Testis (tissue), 2 donors: Measurements from ENCODE around the gene ARHGEF3.

ENCODE experiments used
- POLR2A ChIP-seq: fragments of 450-650 bp; IDR thresholded peaks from one replicate; pipeline ENCODE4 v1.6.1; 2017; ENCODE audit warnings: antibody characterized with exemption, mild to moderate bottlenecking, moderate library complexity
- TF ChIP-seq, protein P1 (sequence below), 3 experiments: fragments of 450-650 bp in 2 of 3; fragments of 200-600 bp in 1 of 3; sonication (generic) in 1 of 3; IDR thresholded peaks; one replicate each; pipeline ENCODE4 v1.5.1; 2016 to 2019; ENCODE audit warnings: antibody characterized with exemption in 3 of 3, mild to moderate bottlenecking in 2 of 3, moderate library complexity in 1 of 3

DNA sequence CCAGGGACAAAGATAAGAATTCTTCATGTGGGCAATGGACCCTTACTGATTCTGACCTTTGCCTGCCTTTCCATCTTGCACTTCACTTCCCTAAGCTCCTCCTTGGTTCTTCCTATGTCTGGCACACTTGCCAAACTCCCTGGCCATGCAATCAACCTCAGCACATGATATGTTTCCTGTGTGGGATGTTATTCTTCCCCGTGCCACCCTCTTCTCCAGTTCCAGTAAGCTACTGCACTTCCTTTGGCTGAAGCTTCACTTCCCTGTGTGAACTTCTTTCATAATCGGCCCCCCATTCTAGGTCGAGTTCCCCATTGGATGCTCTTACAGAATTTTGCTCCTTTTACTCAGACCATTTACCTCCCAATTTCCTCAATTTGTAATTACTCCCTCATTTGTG, 108.0 kb downstream of the ARHGEF3 start:
- TF ChIP-seq, protein P1, sequence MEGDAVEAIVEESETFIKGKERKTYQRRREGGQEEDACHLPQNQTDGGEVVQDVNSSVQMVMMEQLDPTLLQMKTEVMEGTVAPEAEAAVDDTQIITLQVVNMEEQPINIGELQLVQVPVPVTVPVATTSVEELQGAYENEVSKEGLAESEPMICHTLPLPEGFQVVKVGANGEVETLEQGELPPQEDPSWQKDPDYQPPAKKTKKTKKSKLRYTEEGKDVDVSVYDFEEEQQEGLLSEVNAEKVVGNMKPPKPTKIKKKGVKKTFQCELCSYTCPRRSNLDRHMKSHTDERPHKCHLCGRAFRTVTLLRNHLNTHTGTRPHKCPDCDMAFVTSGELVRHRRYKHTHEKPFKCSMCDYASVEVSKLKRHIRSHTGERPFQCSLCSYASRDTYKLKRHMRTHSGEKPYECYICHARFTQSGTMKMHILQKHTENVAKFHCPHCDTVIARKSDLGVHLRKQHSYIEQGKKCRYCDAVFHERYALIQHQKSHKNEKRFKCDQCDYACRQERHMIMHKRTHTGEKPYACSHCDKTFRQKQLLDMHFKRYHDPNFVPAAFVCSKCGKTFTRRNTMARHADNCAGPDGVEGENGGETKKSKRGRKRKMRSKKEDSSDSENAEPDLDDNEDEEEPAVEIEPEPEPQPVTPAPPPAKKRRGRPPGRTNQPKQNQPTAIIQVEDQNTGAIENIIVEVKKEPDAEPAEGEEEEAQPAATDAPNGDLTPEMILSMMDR (IDR thresholded peaks at IDR 0.05), result no peak
- no peak for TF ChIP-seq POLR2A
